Measurements from ENCODE around the gene SGCD. TPM values are rescaled to one million over a fixed set of nuclear protein-coding genes. Genes with fewer than 3 reads are reported as not detected.

Gene SGCD
- total RNA-seq, 2 experiments from 2014 or later = not detected

DNA sequence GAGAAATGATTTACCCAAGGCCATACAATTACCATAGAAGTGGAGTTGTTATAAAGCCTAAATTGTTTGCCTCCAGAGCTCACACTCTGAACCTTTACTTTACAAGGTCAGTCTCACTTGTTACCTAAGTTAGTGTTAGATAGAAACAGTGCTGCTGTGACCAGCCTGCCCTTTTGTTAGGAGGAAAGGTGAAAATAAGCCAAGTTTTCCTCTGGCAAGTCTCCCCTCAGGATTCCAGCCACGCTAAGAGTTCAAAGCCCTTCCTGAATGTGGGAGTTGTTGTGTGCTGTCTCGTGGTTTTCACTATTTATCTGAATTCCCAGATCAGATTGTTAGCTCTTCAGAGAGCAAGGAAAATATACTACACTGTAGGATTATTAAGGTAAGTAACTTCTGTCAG is 260.0 kb downstream of the SGCD start:
- CTCF ChIA-PET = no interaction called here
- Mint-ChIP-seq H3K27ac (no peak overlapping the region), H3K4me3 (no peak overlapping the region), H3K27me3 (peaks cover 27% of the 10 kb centered on the region), H3K9me3 (no peaks in the 10 kb centered on the region), H3K36me3 (ENCODE audit: low read depth) (no peaks in the 10 kb centered on the region), H3K4me1 (ENCODE audit: low read depth) (no peaks in the 10 kb centered on the region)
- intact Hi-C loops (cut with micrococcal nuclease) = no loop called here
- TF ChIP-seq CTCF (IDR thresholded peaks at IDR 0.05) = no peak
- ATAC-seq (no peak), DNase-seq (no peak)
- POLR2A ChIA-PET = no interaction called here

DNA sequence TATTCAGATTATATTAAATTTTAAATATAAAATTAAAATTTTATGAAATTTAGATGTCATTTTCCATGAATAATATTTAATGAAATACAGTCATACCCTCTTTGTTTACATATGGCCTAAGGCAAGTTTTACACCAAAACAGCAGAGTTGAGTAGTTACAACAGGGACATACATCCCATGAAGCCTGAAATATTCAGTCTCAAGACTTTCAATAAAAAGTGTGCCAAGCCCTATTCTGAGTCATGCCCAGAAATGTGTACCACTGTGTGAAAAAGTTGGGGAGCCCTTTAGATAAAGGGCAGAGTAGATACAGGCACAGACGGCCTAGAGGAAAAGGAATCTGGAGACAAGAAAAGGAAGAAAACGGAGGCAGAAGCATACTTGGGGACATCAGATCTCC is 261.3 kb downstream of the SGCD start:
- no peak for TF ChIP-seq CTCF (IDR thresholded peaks at IDR 0.05)
- H3K36me3 Mint-ChIP-seq (ENCODE audit: low read depth) = no peaks in the 10 kb centered on the region
- H3K4me3 Mint-ChIP-seq = no peak overlapping the region
- no peak for ATAC-seq
- intact Hi-C loops (cut with micrococcal nuclease) = no loop called here
- no peaks in the 10 kb centered on the region for H3K4me1 Mint-ChIP-seq (ENCODE audit: low read depth)
- H3K27me3 Mint-ChIP-seq = peaks cover 24% of the 10 kb centered on the region
- no peaks in the 10 kb centered on the region for H3K9me3 Mint-ChIP-seq
- ChIA-PET POLR2A (no interaction called here), CTCF (no interaction called here)
- DNase-seq = no peak
- no peak overlapping the region for H3K27ac Mint-ChIP-seq

DNA sequence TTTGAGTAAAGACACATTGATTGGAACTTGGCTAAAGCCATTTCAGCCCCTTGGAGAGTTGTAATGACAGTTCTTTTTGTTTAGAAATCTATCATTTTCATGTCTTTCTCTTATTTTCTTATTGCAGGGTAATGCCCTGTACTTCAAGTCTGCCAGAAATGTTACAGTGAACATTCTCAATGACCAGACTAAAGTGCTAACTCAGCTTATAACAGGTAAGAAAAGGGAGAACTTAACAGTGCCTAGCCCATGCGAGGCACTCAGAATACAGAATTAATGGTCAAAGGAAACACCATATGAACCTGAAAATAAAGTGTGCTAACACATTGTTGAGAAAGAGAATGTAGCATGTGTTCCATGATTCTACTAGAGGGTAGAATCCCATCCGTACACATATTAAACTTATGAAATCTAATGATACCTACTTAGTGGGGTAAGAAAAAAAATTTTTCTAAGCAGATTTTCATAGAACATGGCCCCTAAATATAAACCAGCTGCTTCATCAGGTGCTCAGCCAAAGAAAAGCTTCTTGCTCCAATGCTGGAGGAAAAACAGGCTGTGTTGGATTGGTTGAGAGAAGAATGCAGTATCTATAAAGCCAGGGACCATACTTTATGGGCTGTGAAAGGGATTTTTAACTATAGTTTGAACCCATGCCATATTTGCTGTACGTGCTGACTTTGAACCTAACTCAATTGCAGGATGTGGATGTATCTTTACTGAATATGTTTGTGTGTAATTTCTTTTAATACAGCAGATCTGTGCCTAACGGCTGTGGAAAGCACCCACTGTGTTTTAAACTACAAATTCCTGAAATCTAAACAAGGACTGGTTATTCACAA is 262.4 kb downstream of the SGCD start:
- ChIA-PET CTCF (no interaction called here), POLR2A (no interaction called here)
- Mint-ChIP-seq H3K4me1 (ENCODE audit: low read depth) (no peaks in the 10 kb centered on the region), H3K4me3 (no peak overlapping the region), H3K27ac (no peak overlapping the region), H3K36me3 (ENCODE audit: low read depth) (no peaks in the 10 kb centered on the region), H3K9me3 (no peaks in the 10 kb centered on the region), H3K27me3 (peaks cover 23% of the 10 kb centered on the region)
- intact Hi-C loops (cut with micrococcal nuclease) = no loop called here
- TF ChIP-seq CTCF (IDR thresholded peaks at IDR 0.05) = no peak
- DNase-seq = no peak
- no peak for ATAC-seq

- no peaks in the 10 kb centered on the region for H3K4me1 Mint-ChIP-seq (ENCODE audit: low read depth)
- ATAC-seq (no peak), DNase-seq (no peak)
- H3K36me3 Mint-ChIP-seq (ENCODE audit: low read depth) = no peaks in the 10 kb centered on the region
- H3K27me3 Mint-ChIP-seq = peaks cover 20% of the 10 kb centered on the region
- H3K27ac Mint-ChIP-seq = no peak overlapping the region
- no peaks in the 10 kb centered on the region for H3K9me3 Mint-ChIP-seq
- H3K4me3 Mint-ChIP-seq = no peak overlapping the region
- ChIA-PET CTCF (no interaction called here), POLR2A (no interaction called here)
- no peak for TF ChIP-seq CTCF (IDR thresholded peaks at IDR 0.05)
- intact Hi-C loops (cut with micrococcal nuclease) = no loop called here
Measured at GRCh38 chr5:156589946-156590216, 262.9 kb downstream of the SGCD start.

DNA sequence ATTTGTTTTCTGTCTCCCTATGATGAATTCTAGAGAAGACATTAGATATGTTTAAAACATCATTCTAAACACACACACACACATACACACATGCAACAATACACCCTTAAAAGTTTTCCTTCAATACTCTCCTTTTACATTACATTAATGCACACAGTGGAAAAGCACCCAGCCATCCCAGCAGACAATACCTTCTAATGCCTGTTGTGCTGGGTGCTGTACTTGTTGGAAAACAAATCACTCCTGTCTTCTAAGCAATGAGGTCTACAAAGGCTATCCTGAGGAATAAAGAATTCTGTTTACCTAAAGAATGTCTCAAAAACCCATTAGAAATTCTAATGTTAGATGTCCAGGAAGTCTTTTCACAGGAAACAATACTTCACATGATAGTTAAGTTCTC is 264.0 kb downstream of the SGCD start:
- ATAC-seq = no peak
- Mint-ChIP-seq H3K27ac (no peak overlapping the region), H3K4me1 (ENCODE audit: low read depth) (no peaks in the 10 kb centered on the region), H3K27me3 (peaks cover 20% of the 10 kb centered on the region), H3K36me3 (ENCODE audit: low read depth) (no peaks in the 10 kb centered on the region), H3K9me3 (no peaks in the 10 kb centered on the region), H3K4me3 (no peak overlapping the region)
- no peak for DNase-seq
- no peak for TF ChIP-seq CTCF (IDR thresholded peaks at IDR 0.05)
- POLR2A ChIA-PET = no interaction called here
- CTCF ChIA-PET = no interaction called here
- intact Hi-C loops (cut with micrococcal nuclease) = no loop called here

Measured in activated CD8-positive, alpha-beta T cell treated with anti-CD3 and anti-CD28 coated beads for 36 hours (primary cell).